Ovary (tissue), 9 donors: ENCODE data around the gene RNU4-1. TPM values are rescaled to one million over a fixed set of nuclear protein-coding genes. Genes with fewer than 3 reads are reported as not detected.

ENCODE experiments used
- DNase-seq, 5 donors: peaks; one replicate each; pipeline ENCODE4 v3.0.0-alpha.2; 2019 to 2020
- H3K27ac ChIP-seq, 2 donors: fragments of 200-600 bp; one replicate each; pipeline versions ENCODE4 v1.5.1 to v1.8.0; 2019 to 2022
- H3K27me3 ChIP-seq: fragments of 200-600 bp; one replicate; pipeline ENCODE4 v1.8.0; 2022
- H3K36me3 ChIP-seq: fragments of 200-600 bp; sonication (generic); one replicate; pipeline ENCODE4 v1.5.1; 2019
- H3K4me1 ChIP-seq: one replicate; pipeline ENCODE4 v1.8.1; 2013; ENCODE audit warnings: mild to moderate bottlenecking, moderate library complexity; ENCODE audit not compliant: insufficient read depth
- H3K4me3 ChIP-seq: fragments of 200-600 bp; sonication (generic); one replicate; pipeline ENCODE4 v1.5.1; 2017
- H3K9me3 ChIP-seq, 2 donors: fragments of 200-600 bp in 1 of 2; sonication (generic) in 1 of 2; one replicate each; pipeline versions ENCODE4 v1.5.1 to v1.8.1; 2013 to 2019; ENCODE audit warnings: mild to moderate bottlenecking in 1 of 2, moderate library complexity in 1 of 2
- CTCF ChIP-seq, 3 donors: fragments of 450-650 bp in 2 of 3; fragments of 200-600 bp in 1 of 3; IDR thresholded peaks; one replicate each; pipeline versions ENCODE4 v1.5.1 to v1.8.0; 2016 to 2022; ENCODE audit warnings: antibody characterized with exemption in 3 of 3, mild to moderate bottlenecking in 1 of 3
- EP300 ChIP-seq: sonication (generic); formaldehyde crosslinking; IDR thresholded peaks from one replicate; pipeline ENCODE4 v1.6.1; 2017; ENCODE audit warnings: antibody characterized with exemption
- POLR2A ChIP-seq: fragments of 450-650 bp; IDR thresholded peaks from one replicate; pipeline ENCODE4 v1.6.1; 2017; ENCODE audit warnings: antibody characterized with exemption, mild to moderate bottlenecking, moderate library complexity
- WGBS, 3 donors: extraction: QIAGEN DNeasy Blood & Tissue Kit in 1 of 3; methylation state at CpG; one replicate each; pipeline versions ENCODE4 v1.1.5 to v1.1.7; 2013 to 2017; 5-methylcytosine and 5-hydroxymethylcytosine counted together
- intact Hi-C, 4 donors: fragments of 100-400 bp; cut with DNase I; formaldehyde crosslinking; loops; one replicate each; pipeline versions ENCODE4 v1.11.0 to v1.15.1; 2022 to 2023
- polyA plus RNA-seq, 2 donors: library from polyadenylated mRNA; stranded (reverse); fragments of 200-250 nt in 1 of 2; fragments of 350-450 nt in 1 of 2; fragmentation: Illumina TruSeq in 1 of 2; extraction: RNeasy Lipid Tissue Mini Kit (QIAGEN cat#74804) in 1 of 2; gene quantifications; one replicate each; pipeline ENCODE4 v1.2.3, GENCODE V29; 2013 to 2014
- total RNA-seq, 7 donors: library from RNA; depleted of rRNA in 2 of 7; stranded (reverse); fragments of >200 nt in 2 of 7; fragmentation: NEBNext Ultra II Directional in 3 of 7; extraction: Animal tissue kit (Norgen Biotek cat#: 25700) in 3 of 7; gene quantifications; one replicate each; pipeline versions ENCODE4 v1.1.0 to v1.2.4, GENCODE V29; 2016 to 2023
- donor health status: DM: no; HTN: no; CAD: no; lungs with moderate emphysema.
- donor health status: DM: no; HTN: no; CAD: no.
- donor health status: Bipolar disorder and iron deficiency.
- donor health status: DM: yes; HTN: yes; CAD: no.
- donor health status: DM: no; HTN: no; CAD: no.
- donor health status: DM: yes; HTN: yes; CAD: no.

RNU4-1 gene
- total and polyA plus RNA-seq, 9 donors, result under 0.01 to 4,499 (median 2,193) TPM; not detected in 2

GRCh38 chr12:120264904-120265472 lies 28.0 kb downstream of the RNU4-1 start:
- Histone ChIP-seq H3K27me3 (no peaks in the 10 kb centered on the region), H3K36me3 (no peaks in the 10 kb centered on the region), H3K27ac (peak overlapping the region; percentile 4 to 53), H3K4me1 (peaks cover 19% of the 10 kb centered on the region), H3K4me3 (peak overlapping the region; percentile 100), H3K9me3 (no peaks in the 10 kb centered on the region)
- peak in 1 of 5 donors; percentile 52 for DNase-seq
- WGBS, 3 donors, result 1 to 2% (median 1%) methylated on average over 16 to 29 of the region's 29 CpGs
- no peak for TF ChIP-seq CTCF (IDR thresholded peaks at IDR 0.05)
- no peak for TF ChIP-seq EP300
- no peak for TF ChIP-seq POLR2A
- intact Hi-C loops, result loop anchor here in 3 of 4 donors (1.0 to 2.0 kb wide), 2 partner anchors 36 to 37 kb away; no protein-coding TSS in a partner anchor

GRCh38 chr12:120264086-120264903 lies 28.7 kb downstream of the RNU4-1 start:
- Histone ChIP-seq H3K9me3 (no peaks in the 10 kb centered on the region), H3K27ac (no peak overlapping the region), H3K4me1 (peaks cover 19% of the 10 kb centered on the region), H3K4me3 (peak overlapping the region; percentile 100), H3K36me3 (no peaks in the 10 kb centered on the region), H3K27me3 (no peaks in the 10 kb centered on the region)
- WGBS, 3 donors, result 46 to 62% (median 54%) methylated on average over 15 of the region's 15 CpGs
- DNase-seq, result no peak
- TF ChIP-seq CTCF (IDR thresholded peaks at IDR 0.05), result no peak
- TF ChIP-seq POLR2A, result no peak
- intact Hi-C loops, result loop anchor here in 2 of 4 donors (2.0 kb wide), 1 partner anchor 35 kb away; no protein-coding TSS in a partner anchor

GRCh38 chr12:120263748-120264085 lies 29.3 kb downstream of the RNU4-1 start:
- H3K9me3 ChIP-seq, result no peaks in the 10 kb centered on the region
- no peak for DNase-seq
- no peak for TF ChIP-seq POLR2A
- H3K4me1 ChIP-seq, result peaks cover 19% of the 10 kb centered on the region
- no peaks in the 10 kb centered on the region for H3K36me3 ChIP-seq
- H3K27ac ChIP-seq, result no peak overlapping the region
- 52 to 72% (median 52%) methylated on average over 5 of the region's 5 CpGs for WGBS, 3 donors
- no peak overlapping the region for H3K4me3 ChIP-seq
- intact Hi-C loops, result loop anchor here in 2 of 4 donors (2.0 kb wide), 1 partner anchor 35 kb away; no protein-coding TSS in a partner anchor
- H3K27me3 ChIP-seq, result no peaks in the 10 kb centered on the region

- TF ChIP-seq EP300, result no peak
- Histone ChIP-seq H3K36me3 (no peaks in the 10 kb centered on the region), H3K9me3 (no peaks in the 10 kb centered on the region), H3K27me3 (no peaks in the 10 kb centered on the region), H3K27ac (no peak overlapping the region), H3K4me1 (peaks cover 19% of the 10 kb centered on the region), H3K4me3 (peak overlapping the region; percentile 14)
- WGBS, 3 donors, result 42 to 46% (median 43%) methylated on average over 15 of the region's 15 CpGs
- intact Hi-C loops, result no loop called here
- no peak for DNase-seq
Observed at GRCh38 chr12:120262852-120263747, 29.9 kb downstream of the RNU4-1 start.
